ENCODE results near the gene VSNL1. TPM values are rescaled to one million over a fixed set of nuclear protein-coding genes. Genes with fewer than 3 reads are reported as not detected.

VSNL1 gene
- total RNA-seq, 6 donors from 2014 or later: 0.33 to 1.2 (median 0.94) TPM; not detected in 3

DNA sequence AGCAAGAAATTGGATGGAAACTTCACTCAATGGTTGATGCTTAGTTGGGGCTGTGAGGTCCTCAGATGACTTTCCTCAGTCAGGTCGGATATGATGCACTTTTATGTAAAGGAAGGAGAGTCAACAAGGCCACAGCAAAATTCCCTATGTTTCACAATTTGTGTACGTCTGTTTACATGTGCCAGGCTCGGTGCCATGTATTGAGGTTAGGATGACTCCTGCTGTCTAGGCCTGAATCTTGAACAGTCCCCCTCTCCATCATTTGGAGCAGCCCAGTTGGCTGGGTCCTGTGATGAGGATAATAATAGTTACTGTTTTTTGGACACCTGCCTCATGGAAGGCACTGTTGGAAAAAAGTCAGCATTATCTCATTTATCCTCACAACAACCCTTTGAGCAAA lies 43.1 kb downstream of the VSNL1 start:
- ATAC-seq (ENCODE audit: low FRiP score in 2 of 2) (no peak), DNase-seq (no peak)
- 78 to 85% methylated on average over 3 of the region's 3 CpGs for WGBS, 2 donors
- no peaks in the 10 kb centered on the region for H3K27me3 ChIP-seq
- H3K4me3 ChIP-seq: no peak overlapping the region
- TF ChIP-seq POLR2AphosphoS5 (IDR thresholded peaks at IDR 0.05) (no peak), POLR2A (IDR thresholded peaks at IDR 0.05) (no peak), EP300 (IDR thresholded peaks at IDR 0.05) (no peak)
- TF ChIP-seq, protein P1, sequence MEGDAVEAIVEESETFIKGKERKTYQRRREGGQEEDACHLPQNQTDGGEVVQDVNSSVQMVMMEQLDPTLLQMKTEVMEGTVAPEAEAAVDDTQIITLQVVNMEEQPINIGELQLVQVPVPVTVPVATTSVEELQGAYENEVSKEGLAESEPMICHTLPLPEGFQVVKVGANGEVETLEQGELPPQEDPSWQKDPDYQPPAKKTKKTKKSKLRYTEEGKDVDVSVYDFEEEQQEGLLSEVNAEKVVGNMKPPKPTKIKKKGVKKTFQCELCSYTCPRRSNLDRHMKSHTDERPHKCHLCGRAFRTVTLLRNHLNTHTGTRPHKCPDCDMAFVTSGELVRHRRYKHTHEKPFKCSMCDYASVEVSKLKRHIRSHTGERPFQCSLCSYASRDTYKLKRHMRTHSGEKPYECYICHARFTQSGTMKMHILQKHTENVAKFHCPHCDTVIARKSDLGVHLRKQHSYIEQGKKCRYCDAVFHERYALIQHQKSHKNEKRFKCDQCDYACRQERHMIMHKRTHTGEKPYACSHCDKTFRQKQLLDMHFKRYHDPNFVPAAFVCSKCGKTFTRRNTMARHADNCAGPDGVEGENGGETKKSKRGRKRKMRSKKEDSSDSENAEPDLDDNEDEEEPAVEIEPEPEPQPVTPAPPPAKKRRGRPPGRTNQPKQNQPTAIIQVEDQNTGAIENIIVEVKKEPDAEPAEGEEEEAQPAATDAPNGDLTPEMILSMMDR (IDR thresholded peaks at IDR 0.05): no peak
- H3K27ac ChIP-seq: no peak overlapping the region
- no peaks in the 10 kb centered on the region for H3K36me3 ChIP-seq
- H3K9me3 ChIP-seq: no peaks in the 10 kb centered on the region
- no peaks in the 10 kb centered on the region for H3K4me1 ChIP-seq

DNA sequence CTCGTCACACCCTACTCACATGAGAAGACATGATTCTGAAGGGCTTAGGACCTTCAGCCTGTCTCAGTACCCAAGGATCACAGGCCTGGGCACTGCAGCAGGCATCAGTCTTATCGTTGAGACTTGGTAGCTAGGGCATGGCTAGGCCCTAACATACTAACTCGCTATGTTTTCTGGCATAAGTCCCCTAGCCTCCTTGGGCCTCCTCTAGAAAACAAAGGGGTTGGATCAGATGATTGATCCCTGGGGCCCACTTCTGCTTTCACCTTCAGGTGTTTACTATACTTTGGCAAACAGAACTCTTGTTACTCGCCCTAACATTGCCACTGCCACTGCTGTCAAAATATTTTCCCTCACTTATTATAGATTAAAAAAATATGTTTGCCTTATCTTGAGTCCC lies 44.2 kb downstream of the VSNL1 start:
- TF ChIP-seq POLR2A (IDR thresholded peaks at IDR 0.05) (no peak), EP300 (IDR thresholded peaks at IDR 0.05) (no peak), POLR2AphosphoS5 (IDR thresholded peaks at IDR 0.05) (no peak)
- TF ChIP-seq, protein P1 (IDR thresholded peaks at IDR 0.05): no peak
- no peaks in the 10 kb centered on the region for H3K36me3 ChIP-seq
- no peaks in the 10 kb centered on the region for H3K4me1 ChIP-seq
- DNase-seq (no peak), ATAC-seq (ENCODE audit: low FRiP score in 2 of 2) (no peak)
- no peak overlapping the region for H3K4me3 ChIP-seq
- WGBS, 2 donors: 69 to 72% methylated on average over 4 of the region's 4 CpGs
- H3K27ac ChIP-seq: no peak overlapping the region
- no peaks in the 10 kb centered on the region for H3K9me3 ChIP-seq
- H3K27me3 ChIP-seq: no peaks in the 10 kb centered on the region

GRCh38 chr2:17587469-17587868 lies 47.0 kb downstream of the VSNL1 start:
- no peak for TF ChIP-seq POLR2AphosphoS5 (IDR thresholded peaks at IDR 0.05)
- TF ChIP-seq, protein P1 (IDR thresholded peaks at IDR 0.05): no peak
- TF ChIP-seq POLR2A (IDR thresholded peaks at IDR 0.05): no peak
- no peak for TF ChIP-seq EP300 (IDR thresholded peaks at IDR 0.05)
- Histone ChIP-seq H3K4me1 (no peaks in the 10 kb centered on the region), H3K36me3 (no peaks in the 10 kb centered on the region), H3K27ac (no peak overlapping the region), H3K27me3 (no peaks in the 10 kb centered on the region), H3K9me3 (no peaks in the 10 kb centered on the region), H3K4me3 (no peak overlapping the region)
- no peak for DNase-seq
- no peak for ATAC-seq (ENCODE audit: low FRiP score in 2 of 2)
- WGBS, 2 donors: 67 to 88% methylated on average over 3 of the region's 3 CpGs

DNA sequence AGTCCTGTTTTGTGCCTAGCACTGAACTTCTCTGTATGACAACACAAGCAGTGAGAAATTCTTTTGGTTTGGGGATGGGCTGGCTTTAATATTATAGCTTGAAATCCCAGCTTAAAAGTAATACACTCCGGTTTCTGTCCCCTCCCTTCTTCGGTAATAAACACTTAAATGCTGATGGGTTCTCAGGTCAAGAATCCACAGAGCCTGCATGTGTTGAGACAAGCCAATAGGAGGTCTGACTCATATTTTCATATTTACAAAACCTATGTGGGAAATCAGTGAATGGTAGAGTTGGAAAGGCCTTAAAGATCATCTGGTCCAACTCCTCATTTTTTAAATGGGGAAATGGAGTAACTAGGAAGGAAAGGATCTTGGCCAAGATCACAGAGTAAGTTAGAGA lies 47.5 kb downstream of the VSNL1 start:
- H3K27ac ChIP-seq: no peak overlapping the region
- no peaks in the 10 kb centered on the region for H3K27me3 ChIP-seq
- no peak for TF ChIP-seq POLR2A (IDR thresholded peaks at IDR 0.05)
- no peak for TF ChIP-seq POLR2AphosphoS5 (IDR thresholded peaks at IDR 0.05)
- TF ChIP-seq, protein P1 (IDR thresholded peaks at IDR 0.05): no peak
- no peak for TF ChIP-seq EP300 (IDR thresholded peaks at IDR 0.05)
- no peak for DNase-seq
- WGBS, 2 donors: 82 to 85% methylated on average over 2 of the region's 2 CpGs
- no peak for ATAC-seq (ENCODE audit: low FRiP score in 2 of 2)
- H3K4me1 ChIP-seq: no peaks in the 10 kb centered on the region
- H3K9me3 ChIP-seq: no peaks in the 10 kb centered on the region
- H3K36me3 ChIP-seq: no peaks in the 10 kb centered on the region
- no peak overlapping the region for H3K4me3 ChIP-seq

GRCh38 chr2:17589406-17590035 lies 49.0 kb downstream of the VSNL1 start:
- 90 to 96% methylated on average over 2 of the region's 2 CpGs for WGBS, 2 donors
- Histone ChIP-seq H3K27ac (no peak overlapping the region), H3K9me3 (no peaks in the 10 kb centered on the region), H3K36me3 (no peaks in the 10 kb centered on the region), H3K4me1 (peaks cover 0 to 6% (median 4%) of the 10 kb centered on the region in 4 donors), H3K27me3 (no peaks in the 10 kb centered on the region), H3K4me3 (no peak overlapping the region)
- TF ChIP-seq, protein P1 (IDR thresholded peaks at IDR 0.05): no peak
- TF ChIP-seq EP300 (IDR thresholded peaks at IDR 0.05): no peak
- no peak for TF ChIP-seq POLR2A (IDR thresholded peaks at IDR 0.05)
- no peak for TF ChIP-seq POLR2AphosphoS5 (IDR thresholded peaks at IDR 0.05)
- DNase-seq (no peak), ATAC-seq (ENCODE audit: low FRiP score in 2 of 2) (no peak)

Measured in upper lobe of left lung (tissue), 6 donors.